ENCODE data around the gene CARS2. TPM values are rescaled to one million over a fixed set of nuclear protein-coding genes. Genes with fewer than 3 reads are reported as not detected.
A peak's percentile ranks its signal among the peaks of the same experiment; 100 is the strongest.

CARS2 gene
- total RNA-seq, 1 experiment from 2014 or later: 41.9 TPM

DNA sequence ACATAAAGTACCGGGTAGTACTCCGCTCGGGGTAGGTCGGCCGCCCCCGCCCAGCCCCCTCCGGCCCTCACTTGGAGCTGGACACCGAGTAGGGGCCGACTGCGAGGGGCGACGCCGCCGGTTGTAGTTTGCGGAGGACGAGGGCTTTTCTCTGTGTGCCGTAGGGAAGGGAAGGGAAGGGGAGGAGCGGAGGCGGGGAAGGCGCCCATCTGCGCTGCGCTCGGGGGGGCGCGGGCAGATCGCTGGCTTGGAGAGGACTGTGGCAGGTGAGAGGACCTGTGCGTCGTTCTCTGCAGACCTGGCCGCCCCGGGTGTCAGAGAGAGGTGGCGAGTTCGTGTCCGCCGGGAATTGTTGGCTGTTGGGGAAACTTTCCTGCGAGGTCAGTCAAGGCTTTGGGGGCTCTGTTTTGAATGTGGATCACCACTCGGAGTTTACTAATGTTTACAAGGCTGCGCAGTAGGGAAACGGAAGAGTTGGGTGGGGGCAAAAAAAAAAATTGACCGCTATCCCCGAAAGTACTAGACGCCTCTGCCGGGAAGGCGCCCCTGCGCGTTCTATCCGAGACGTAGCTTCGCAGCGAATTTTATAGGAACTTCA is 9.0 kb upstream of the CARS2 start:
- Histone ChIP-seq H3K18ac (ENCODE audit: insufficient read length, low read depth, low read length) (peak overlapping the region; percentile 38), H4K8ac (replicated peaks; ENCODE audit: insufficient read length, low read depth, low read length) (no peak overlapping the region), H3K9ac (ENCODE audit: extremely low read depth, insufficient read length, low read length) (peak overlapping the region; percentile 83), H3K27ac (ENCODE audit: insufficient read length, low read depth, low read length) (no peak overlapping the region), H2BK15ac (ENCODE audit: low read depth, low read length) (no peak overlapping the region), H2BK12ac (ENCODE audit: insufficient read length, low read depth, low read length) (no peak overlapping the region), H3K14ac (ENCODE audit: insufficient read depth, low read length) (peak overlapping the region; percentile 59; the same call in 1 of the 2 replicates), H4K20me1 (ENCODE audit: control insufficient read depth, insufficient read depth, insufficient read length) (no peaks in the 10 kb centered on the region), H4K91ac (ENCODE audit: insufficient read length, low read depth, low read length) (no peak overlapping the region), H2AK5ac (ENCODE audit: insufficient read length, low read length) (no peak overlapping the region), H3K23me2 (ENCODE audit: insufficient read length, low read depth, low read length, poor library complexity, severe bottlenecking) (peaks cover 4% of the 10 kb centered on the region), H2BK20ac (ENCODE audit: low read depth, low read length, poor library complexity, severe bottlenecking) (no peak overlapping the region), H2BK5ac (ENCODE audit: insufficient read length, low read length) (no peak overlapping the region), H3K56ac (ENCODE audit: insufficient read length, low read depth, low read length) (no peak overlapping the region), H3K79me1 (ENCODE audit: insufficient read depth, low read depth, low read length, poor library complexity, severe bottlenecking) (peaks cover 3% of the 10 kb centered on the region), H3K9me3 (ENCODE audit: control insufficient read depth, low read depth, low read length) (no peaks in the 10 kb centered on the region), H3T11ph (ENCODE audit: low read length) (no peak overlapping the region), H2BK120ac (ENCODE audit: low read depth, low read length, poor library complexity, severe bottlenecking) (no peak overlapping the region), H3K27me3 (ENCODE audit: insufficient read depth, low read length) (no peaks in the 10 kb centered on the region), H4K5ac (ENCODE audit: insufficient read length, low read depth, low read length) (no peak overlapping the region), H3K4me1 (ENCODE audit: insufficient read depth, low read length) (no peaks in the 10 kb centered on the region), H3K4ac (ENCODE audit: low read depth, low read length) (no peak overlapping the region), H2AFZ (ENCODE audit: low read length) (no peak overlapping the region), H3K79me2 (ENCODE audit: insufficient read depth, low read length) (peaks cover 35% of the 10 kb centered on the region; the same call in 1 of the 2 replicates), H3K4me2 (ENCODE audit: insufficient read depth, insufficient read length, low read length) (peak overlapping the region; percentile 68), H3K23ac (ENCODE audit: insufficient read length, low read depth, low read length) (no peak overlapping the region)
- peaks cover 8 to 12% (median 9%) of the 10 kb centered on the region in 3 experiments; a peak in 6 of 7 replicates for H3K36me3 Mint-ChIP-seq (ENCODE audit: insufficient read depth in 1 of 3, low read depth in 3 of 3)
- peak overlapping the region; percentile 96 to 99 (median 96) for H3K27ac Mint-ChIP-seq
- H3K4me3 Mint-ChIP-seq: peak overlapping the region; percentile 94 to 97
- TF ChIP-seq, protein P1, sequence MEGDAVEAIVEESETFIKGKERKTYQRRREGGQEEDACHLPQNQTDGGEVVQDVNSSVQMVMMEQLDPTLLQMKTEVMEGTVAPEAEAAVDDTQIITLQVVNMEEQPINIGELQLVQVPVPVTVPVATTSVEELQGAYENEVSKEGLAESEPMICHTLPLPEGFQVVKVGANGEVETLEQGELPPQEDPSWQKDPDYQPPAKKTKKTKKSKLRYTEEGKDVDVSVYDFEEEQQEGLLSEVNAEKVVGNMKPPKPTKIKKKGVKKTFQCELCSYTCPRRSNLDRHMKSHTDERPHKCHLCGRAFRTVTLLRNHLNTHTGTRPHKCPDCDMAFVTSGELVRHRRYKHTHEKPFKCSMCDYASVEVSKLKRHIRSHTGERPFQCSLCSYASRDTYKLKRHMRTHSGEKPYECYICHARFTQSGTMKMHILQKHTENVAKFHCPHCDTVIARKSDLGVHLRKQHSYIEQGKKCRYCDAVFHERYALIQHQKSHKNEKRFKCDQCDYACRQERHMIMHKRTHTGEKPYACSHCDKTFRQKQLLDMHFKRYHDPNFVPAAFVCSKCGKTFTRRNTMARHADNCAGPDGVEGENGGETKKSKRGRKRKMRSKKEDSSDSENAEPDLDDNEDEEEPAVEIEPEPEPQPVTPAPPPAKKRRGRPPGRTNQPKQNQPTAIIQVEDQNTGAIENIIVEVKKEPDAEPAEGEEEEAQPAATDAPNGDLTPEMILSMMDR (conservative IDR thresholded peaks at IDR 0.05): no peak
- peak; percentile 63 for DNase-seq
- WGBS (ENCODE audit: extremely low coverage, insufficient read length, low lambda C conversion rate): no CpG with 5 or more reads among the region's 49 CpGs
- H3K4me1 Mint-ChIP-seq: peaks cover 22 to 24% of the 10 kb centered on the region in 2 experiments
- H3K27me3 Mint-ChIP-seq (ENCODE audit: low read depth): no peaks in the 10 kb centered on the region; the same call in 1 of the 2 replicates
- H3K9me3 Mint-ChIP-seq: peaks cover 0 to 2% of the 10 kb centered on the region in 2 experiments; a peak in 2 of 5 replicates
